HG03103 (cell line): ENCODE measurements around the gene LRRC59.

Experiments used
- ATAC-seq: cut with Tn5 transposase; IDR thresholded peaks from one replicate; pipeline ENCODE4 v1.9.1; 2021; ENCODE audit warnings: low read depth; ENCODE audit not compliant: unreplicated experiment

Gene LRRC59

DNA sequence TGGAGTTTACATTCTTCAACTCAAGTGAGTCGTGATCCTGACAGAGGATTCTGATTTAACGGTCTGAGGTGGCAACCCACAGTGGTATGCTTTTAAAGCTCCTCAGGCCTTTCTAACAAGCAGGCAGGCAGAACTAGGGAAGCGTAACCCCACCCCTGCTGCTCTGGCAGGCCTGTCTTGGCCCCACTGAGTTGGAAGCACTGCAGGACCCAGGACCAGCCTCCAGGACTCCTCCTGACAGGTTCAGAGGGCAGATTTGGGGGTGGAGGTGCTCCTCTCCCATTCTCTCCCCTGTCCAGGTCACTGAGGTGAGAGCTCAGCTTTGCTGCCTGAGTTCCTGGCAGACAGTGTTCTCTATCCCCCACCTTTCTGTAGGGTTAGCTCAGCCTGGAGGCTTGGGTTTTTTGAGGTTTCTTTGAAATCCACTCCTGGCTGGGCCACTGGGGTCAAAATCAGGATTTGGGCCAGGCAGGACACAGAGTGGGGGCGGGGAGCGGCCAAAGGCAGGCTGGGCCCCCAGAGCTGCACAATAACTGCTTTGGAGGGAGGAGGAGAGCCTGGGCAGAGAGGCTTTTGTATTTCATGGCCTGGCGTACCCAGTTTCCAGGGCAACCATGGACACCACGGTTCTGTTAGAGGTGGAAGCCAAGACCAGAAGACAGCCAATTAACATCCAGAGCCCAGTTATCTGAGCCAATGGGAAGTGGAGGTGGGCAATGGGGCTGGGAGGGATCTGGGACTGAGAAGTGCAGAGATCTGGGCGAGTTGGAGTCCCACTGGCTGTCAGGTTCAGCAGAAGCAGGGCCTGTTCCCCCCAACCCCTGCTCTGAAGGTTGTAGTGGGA, 33.9 kb downstream of the LRRC59 start:
- ATAC-seq: no peak

DNA sequence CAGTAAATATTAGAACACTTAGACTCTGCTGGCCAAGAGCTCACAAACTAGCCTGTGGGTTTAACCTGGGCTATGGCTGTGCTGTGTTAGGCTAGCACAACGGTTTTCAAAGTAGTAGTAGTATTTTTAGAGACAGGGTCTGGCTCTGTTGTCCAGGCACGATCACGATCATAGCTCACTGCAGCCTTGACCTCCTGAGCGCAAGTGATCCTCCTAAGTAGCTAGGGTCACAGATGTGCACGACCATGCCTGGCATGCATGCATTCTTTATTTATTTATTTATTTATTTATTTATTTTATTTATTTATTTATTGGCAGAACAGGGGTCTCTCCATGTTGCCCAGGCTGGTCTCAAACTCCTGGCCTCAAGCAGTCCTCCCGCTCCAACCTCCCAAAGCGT, 34.7 kb downstream of the LRRC59 start:
- ATAC-seq: no peak

DNA sequence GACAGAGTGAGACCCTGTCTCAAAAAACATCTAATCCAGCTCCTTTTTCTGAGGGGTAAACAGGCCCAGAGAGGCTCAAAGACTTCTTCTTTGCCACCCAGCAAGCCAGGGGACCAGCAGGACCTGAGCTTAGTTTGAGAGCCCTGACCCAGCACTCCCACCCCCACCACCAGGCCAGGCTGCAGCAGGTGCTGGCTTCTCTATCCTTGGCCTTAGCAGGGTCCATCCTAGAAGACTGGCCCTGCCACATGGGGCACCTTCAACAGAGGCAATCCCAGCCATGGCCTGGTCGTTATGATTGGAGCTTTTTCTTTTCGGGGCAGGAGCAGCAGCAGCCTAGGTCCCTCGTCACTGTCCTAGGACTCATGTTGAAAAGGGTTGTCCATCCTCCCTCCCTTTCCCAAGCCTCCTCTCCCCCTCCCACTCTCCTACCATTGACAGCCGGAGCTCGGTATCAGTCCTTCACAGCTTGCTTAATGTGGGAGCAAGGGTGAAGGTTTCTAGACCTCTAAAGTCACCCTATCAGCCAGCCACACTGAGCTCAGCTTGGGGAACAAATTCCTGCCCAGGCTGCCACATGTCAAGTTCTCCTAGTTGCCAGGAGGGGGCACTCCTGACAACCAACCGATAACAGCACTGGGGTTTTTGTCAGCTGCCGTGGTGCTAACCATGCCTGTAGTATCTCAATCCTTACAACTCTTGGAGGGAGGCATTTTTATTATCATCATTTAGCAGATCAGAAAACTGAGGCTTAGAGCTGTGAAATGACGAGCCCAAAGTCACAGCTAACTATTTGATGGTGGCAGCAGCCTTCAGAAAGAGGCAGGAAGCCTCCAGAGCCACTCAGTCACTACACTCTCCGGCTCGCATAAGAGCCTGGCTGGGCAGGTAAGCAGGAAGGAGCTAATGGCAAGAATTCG, 35.5 kb downstream of the LRRC59 start:
- no peak for ATAC-seq

DNA sequence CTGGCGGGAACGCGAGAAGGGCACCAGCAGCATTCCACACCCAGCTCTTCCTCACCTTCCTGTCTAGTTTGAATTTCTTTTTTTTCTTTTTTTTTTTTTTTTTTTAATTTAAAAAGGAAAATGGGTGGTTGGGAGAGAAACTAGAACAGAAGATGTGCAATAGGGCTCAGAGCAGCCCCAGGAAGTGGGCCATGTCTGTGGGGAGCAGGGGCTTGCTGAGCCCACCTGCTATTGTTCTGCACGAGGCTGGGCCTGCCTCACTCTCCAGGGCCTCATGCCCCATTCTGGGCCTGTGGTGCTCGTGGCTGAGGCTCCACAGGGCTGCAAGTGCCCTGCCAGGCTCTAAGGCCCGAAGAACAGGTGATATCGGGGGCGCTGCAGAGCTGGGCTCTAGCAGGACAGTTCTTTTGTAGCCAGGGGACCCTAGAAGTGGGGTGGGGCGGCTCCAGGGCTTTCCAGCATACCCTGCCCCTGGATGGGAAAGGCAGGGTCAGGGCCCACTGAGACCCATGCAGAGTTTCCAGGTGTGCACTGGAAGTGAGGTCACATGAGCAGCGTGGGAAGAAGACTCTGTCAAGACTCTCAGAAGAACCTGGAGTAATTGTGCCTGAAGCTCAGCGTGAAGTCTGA, 36.7 kb downstream of the LRRC59 start:
- no peak for ATAC-seq

DNA sequence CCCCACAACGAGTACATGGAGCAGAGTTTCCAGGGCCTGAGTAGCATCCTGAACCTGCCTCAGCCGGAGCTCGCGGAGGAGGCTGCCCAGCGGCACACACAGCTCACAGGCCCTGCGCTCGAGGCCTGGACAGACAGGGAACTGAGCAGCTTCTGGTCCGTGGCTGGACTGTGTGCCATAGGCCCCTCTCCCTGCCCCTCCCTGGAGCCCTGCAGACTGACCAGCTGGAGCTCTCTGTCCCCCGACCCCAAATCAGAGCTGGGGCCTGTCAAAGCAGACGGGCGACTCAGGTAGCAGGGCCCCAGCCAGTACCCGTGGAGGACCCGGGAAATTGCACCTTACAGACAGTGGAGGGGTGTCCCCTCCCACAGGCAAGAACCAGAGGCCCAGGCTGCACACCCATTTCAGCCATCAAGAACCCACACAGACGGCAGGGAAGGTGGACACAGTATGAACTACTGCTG, 37.3 kb downstream of the LRRC59 start:
- no peak for ATAC-seq

DNA sequence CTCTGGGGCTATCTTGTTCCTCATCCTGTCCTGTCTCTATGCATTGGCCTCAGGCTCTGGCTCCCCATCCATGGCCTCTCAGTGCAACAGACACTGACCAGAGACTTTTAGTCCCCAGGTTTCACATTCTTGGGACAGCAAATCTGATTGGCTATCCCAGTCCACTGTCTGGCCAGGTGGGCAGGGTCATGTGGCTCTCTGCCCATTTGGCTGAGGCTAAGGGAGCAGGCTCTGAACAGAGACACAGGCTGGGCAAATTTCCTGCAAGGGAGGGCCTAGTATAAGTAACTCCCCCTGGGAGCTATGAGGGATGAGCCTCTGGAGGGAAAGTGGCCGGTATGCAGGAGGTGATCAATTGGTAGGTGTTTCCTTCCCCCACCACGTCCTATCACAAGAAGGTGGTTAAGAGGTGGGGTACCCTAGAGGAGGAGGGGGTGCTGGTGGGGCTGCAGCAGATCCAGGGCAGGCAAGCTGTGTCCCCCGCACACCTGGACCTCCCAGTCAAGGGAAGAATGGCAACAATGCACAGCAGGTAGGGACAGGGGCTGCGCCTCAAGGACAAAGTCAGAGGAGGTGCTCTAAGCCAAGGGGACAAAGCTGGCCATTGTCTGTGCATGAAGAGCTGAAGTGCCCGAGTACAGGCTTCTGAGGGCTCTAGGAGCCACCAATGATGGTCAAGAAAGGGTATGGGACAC, 38.2 kb downstream of the LRRC59 start:
- ATAC-seq: no peak

DNA sequence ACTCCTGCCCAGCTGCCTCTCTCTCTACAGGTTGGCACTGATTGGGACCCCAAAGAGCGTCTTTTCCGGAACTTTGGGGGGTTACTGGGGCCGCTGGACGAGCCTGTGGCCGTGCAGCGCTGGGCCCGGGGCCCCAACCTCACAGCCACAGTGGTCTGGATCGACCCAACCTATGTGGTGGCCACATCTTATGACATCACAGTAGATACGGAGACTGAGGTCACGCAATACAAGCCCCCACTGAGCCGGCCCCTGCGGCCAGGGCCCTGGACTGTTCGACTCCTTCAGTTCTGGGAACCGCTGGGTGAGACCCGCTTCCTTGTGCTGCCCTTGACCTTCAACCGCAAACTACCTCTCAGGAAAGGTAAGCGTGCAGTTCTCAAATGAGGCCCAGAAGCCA, 39.1 kb downstream of the LRRC59 start:
- no peak for ATAC-seq

DNA sequence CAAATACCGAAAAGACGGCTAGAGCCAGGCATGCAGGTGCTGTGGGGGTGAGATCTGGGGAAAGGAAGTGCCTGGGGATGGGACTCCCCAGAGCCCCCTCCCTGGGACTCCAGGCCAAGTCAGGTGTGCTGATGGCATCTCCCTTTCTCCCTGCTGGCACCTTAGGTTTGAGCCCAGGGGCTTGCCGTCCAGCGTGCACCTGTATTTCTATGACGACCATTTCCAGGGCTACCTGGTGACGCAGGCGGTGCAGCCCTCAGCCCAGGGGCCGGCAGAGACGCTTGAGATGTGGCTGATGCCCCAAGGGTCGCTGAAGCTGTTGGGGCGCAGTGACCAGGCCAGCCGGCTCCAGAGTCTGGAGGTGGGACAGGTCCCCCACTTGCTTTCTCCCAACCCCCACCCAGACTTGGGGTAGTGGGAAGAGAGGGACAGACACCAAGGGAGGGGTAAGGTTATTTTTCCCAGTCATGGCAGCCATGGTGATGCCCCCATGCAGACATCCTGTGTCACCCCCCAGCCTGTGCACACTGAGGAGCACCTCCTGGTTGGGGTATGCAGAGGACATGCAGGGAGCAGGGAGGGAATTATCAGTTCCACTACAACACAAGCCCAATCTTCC, 40.3 kb downstream of the LRRC59 start:
- no peak for ATAC-seq

DNA sequence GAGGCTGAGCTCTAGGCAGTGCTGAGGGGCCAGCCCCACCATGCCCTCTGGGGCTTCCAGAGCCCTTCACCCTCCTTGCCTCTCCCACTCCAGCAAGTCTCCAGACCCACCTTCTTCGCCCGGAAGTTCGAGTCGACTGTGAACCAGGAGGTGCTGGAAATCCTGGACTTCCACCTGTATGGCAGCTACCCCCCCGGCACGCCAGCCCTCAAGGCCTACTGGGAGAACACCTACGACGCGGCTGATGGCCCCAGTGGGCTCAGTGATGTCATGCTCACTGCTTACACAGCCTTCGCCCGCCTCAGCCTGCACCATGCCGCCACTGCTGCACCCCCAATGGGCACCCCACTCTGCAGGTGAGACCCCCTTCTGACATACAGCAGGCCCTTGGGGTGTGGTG, 40.9 kb downstream of the LRRC59 start:
- ATAC-seq: no peak

DNA sequence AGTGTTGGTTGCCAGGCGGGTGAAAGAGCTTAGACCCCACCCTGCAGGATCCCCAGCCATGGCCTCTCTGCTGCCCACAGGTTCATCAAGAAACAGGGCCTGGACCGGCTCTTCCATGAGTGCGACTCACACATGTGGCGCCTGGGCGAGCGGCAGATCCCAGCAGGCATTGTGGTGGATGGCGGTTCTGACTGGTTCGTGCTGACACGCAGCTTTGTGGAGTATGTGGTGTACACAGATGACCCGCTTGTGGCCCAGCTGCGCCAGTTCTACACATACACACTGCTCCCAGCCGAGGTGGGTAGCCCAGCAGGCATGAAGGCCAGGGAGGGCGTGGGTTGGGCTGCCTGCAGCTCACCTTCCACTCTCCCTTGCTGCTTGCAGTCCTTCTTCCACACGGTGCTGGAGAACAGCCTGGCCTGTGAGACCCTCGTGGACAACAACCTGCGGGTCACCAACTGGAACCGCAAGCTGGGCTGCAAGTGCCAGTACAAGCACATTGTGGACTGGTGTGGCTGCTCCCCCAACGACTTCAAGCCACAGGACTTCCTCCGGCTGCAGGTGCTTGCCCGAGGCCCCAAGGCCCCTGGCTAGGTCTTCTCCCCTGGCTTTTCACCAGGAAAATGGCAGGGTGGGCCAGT, 41.5 kb downstream of the LRRC59 start:
- no peak for ATAC-seq

DNA sequence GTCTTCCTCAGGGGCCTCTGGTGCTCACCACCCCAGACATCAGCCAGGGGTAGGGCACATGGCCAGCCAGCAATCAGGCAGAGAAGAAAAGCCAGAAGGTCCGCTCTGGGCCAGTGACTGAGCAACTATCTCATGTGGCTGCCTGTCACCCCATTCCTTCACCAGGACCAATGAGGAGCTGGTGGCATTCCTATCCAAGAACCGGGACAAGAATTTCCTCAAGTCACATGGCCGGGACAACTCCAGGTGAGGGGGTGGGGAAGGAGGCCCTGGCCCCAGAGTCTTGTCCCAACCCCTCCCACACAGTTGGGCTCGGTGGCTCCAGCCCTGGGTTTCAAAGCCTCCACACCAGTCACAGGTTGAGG, 42.0 kb downstream of the LRRC59 start:
- no peak for ATAC-seq

DNA sequence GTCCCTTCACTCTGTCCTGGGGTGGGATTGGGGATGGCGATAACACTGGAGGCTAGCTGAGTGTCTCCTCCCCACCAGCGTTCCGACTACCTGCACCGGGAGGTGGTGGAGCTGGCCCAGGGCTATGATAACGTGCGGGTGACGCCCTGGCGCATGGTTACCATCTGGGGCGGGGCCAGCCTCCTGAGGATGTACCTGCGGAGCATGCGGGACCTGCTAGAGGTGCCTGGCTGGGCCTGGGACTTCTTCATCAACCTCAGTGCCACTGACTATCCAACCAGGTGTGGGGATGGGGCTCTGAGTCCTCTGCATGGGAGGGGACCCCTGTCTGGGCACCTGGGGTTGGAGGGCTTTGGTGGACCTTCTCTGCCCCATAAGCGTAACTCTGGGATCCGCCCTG, 42.5 kb downstream of the LRRC59 start:
- ATAC-seq: no peak

DNA sequence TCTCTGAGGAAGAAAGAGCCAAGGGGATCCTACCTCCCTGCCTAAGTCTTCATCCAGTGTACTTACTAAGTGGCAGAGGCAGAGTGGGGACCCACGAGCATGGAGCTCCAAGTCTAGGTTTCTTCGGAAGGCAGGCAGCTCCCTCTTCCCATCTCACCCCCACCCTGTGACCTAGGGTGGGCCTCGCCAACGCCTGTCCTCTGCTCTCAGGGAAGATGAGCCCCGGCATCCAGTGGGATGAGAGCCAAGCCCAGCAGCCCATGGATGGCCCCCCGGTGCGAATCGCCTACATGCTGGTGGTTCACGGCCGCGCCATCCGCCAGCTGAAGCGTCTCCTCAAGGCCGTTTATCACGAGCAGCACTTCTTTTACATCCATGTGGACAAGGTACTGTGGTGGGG, 43.1 kb downstream of the LRRC59 start:
- ATAC-seq: no peak

DNA sequence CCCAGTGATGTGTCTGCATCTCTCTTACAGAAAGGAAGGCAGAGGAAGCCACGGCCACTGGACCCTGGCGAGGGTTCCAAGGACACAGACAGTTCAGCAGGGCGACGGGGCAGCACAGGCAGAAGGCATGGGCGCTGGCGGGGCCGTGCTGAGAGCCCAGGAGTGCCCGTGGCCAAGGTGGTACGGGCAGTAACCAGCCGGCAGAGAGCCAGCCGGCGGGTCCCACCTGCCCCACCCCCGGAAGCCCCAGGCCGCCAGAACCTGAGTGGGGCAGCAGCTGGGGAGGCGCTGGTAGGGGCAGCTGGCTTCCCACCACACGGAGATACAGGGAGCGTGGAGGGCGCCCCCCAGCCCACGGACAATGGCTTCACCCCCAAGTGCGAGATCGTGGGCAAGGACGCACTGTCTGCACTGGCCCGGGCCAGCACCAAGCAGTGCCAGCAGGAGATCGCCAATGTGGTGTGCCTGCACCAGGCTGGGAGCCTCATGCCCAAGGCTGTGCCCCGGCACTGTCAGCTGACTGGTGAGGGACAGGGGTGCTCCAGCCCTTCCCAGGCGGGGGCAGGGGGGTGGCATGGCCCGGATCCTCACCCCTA, 43.6 kb downstream of the LRRC59 start:
- ATAC-seq: no peak

DNA sequence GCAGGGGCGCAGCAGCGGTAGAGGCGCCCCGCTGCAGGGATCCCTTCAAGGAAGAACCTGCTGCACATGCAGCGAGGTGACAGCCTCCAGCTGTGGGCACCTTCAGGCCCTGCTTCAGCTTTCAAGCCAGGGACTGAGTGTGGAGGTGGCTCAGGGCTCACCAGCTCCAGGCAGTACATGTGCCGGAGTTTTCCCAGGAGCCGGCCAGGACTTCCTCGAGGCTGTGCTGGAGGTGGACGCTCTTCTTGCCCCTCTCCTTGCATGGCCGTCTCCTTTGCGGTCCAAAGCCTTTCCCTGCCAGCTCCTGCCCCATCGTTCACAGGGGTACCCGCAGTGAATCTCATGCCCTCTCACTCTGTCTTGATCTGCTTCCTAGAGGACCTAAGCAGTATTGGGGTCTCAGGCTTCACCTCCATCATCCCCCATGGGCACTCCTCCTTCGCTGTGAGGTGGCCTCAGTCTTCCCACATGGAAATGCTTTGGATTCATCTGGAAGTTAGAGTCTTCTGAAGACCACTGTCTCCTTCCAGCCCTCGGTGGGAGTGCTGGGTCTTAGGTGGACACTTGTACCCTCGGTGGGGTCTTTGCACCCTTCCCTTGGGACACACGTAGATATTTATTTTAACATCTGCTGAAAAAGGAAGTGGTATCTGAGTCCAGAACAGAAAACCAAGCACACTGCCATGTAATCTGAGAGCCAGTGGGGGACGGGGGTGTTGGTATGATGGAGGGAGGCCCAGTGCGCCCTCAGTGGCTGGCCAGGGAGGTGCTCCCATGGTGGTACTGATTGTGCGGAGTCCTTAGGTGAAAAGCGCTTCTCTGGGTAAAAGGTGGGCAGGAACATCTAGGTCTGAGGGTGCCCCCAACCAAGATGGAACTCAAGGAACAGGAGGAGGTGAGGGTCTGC, 44.4 kb downstream of the LRRC59 start:
- ATAC-seq: no peak

DNA sequence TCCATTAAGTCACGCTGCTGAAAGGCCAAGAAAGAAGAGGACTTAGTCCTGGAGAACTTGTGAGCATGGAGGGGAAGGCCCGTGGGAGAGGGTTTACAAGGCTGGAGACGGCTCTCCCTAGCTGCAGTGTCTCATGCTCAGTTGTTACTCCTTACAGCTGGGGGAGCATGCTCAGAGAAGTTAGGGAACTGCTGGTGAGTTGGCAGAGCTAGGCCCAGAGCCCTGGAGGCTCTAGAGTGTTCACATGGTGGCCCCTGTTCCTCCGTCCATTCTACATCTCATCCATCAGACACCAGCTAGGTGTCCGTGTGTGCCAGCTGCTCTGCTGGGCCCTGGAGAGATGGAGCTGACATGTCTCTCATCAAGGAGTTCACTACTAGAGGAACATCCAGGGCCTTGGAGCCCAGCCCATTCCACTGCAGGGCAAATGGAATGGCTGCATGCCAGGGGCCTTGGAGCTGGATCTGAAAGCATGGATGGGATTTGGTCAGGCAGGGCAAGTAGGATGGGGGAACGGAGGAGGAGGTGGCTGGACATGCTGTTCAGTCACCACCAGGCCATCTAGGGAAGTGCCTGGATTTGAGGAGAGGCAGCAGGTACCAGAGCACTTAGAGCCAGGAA, 45.1 kb downstream of the LRRC59 start:
- ATAC-seq: no peak

DNA sequence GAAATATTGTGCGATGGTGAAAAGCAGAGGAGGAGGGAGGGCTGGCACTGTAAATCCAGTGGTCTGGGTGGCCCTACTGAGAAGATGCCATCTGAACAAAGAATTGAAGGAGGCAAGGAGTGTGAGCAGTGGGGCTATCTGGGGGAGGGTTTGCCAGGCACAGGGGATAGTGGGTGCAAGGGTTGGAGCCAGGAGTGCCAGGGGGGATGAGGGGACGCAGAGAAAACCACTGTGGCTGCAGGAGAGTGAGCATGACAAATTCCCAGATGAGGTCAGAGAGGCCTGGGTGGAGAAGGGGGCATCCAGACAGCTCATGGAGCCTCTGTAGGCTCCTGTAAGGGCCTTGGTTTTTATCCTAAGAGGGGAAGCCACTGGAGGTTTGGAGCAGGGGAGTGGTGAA, 46.6 kb downstream of the LRRC59 start:
- no peak for ATAC-seq

DNA sequence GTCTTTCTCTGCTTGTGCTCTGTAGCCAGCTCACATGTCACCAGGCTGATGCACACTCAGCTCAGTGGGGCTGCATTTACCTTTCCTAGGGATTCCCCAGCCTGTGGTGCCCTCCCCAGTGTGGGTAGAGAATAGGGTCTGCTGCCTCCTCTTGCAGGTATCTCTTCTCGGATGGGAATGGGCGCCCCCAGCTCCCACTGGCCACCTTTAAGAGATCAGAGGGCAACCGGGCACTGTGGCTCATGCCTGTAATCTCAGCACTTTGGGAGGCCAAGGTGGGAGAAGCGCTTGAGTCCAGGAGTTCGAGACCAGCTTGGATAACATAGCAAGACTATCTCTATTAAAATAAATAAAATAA, 48.1 kb downstream of the LRRC59 start:
- ATAC-seq: no peak
